ENCODE results near the gene ISYNA1.

The ISYNA1 gene

DNA sequence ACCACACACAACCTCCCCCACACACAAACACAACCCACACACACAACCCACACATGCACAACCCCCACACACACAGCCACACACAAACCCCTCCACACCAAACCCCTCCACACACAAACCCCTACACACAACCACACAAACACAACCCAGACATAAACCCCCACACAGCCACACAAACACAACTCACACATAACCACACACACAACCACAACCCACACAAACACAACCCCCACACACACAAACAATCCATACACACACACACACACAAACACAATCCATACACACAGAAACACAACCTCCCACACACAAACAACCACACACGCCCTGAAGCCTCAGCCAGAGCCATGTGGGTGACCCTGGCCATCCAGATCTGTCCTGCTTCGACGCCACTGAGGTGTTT, 30.0 kb upstream of the ISYNA1 start:
- no peak for DNase-seq (ENCODE audit: low spot score)

DNA sequence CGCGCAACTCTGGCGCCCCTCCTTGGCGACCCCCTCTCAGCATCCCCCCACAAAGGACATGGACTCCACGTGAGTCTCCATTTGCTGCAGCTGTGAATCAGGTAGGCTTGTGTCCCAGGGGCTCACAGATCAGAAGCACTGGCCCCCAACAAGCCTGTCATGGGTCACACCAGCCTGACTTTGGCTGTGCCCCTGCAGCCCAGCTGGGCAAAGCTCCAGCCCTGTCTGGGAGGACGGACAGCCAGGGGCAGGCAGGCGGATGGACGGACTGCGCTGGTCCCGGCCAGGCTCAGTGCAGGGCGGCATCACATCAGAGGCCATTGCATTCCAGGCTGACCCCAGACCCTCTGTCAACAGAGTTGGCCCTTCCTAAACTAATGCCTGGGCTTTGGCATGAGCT, 28.4 kb upstream of the ISYNA1 start:
- DNase-seq (ENCODE audit: low spot score), result no peak

GRCh38 chr19:18465964-18466339, 28.0 kb upstream of the ISYNA1 start:
- DNase-seq (ENCODE audit: low spot score), result no peak

GRCh38 chr19:18465214-18465963, 27.5 kb upstream of the ISYNA1 start:
- no peak for DNase-seq (ENCODE audit: low spot score)

- no peak for DNase-seq (ENCODE audit: low spot score)
Measured at GRCh38 chr19:18464646-18465045, 26.7 kb upstream of the ISYNA1 start.

GRCh38 chr19:18461471-18461870, 23.5 kb upstream of the ISYNA1 start:
- DNase-seq (ENCODE audit: low spot score), result no peak

- no peak for DNase-seq (ENCODE audit: low spot score)
Measured at GRCh38 chr19:18460900-18461299, 23.0 kb upstream of the ISYNA1 start.

DNA sequence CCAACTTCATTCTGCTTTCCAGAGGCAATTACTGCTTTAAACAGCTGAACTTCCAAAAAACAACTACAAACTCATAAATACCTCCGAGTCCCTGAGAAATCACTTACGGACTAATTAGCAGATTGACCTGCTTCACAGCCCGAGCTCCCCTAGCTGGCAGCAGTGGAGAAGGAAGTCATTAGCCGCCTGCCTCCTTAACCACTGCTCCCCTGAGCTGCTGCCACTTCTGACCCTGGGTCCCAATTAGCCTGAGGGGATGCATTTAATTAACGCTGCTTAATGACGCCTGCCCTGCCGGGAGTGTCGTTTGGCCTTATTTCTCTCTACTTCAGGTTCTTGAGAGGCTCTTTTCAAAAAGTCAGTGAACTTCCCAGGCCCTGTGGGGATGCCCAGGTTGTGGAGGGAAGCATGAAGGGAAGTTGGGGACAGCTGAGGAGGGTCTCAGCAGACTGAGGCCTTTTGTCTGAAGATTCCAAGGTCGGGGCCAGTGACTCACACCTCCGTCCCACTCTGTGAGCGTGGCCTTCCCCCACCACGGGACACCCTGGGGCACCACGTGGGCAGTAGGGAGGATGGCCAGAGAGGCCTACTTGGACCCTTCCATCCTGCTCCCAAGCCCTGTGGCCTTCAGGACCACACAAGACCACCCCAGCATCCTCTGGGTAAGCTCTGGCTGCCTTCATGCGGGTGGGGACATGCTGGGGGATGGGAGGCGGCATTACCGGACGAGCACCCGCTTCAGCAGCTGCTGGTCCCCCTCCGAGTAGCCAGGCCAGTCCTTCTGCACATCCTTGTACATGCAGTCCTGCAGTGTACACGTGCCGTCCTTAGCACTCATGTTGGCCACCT, 19.8 kb upstream of the ISYNA1 start:
- DNase-seq (ENCODE audit: low spot score), result no peak

GRCh38 chr19:18456974-18457373, 19.0 kb upstream of the ISYNA1 start:
- DNase-seq (ENCODE audit: low spot score), result no peak

GRCh38 chr19:18456279-18456678, 18.3 kb upstream of the ISYNA1 start:
- DNase-seq (ENCODE audit: low spot score), result no peak

DNA sequence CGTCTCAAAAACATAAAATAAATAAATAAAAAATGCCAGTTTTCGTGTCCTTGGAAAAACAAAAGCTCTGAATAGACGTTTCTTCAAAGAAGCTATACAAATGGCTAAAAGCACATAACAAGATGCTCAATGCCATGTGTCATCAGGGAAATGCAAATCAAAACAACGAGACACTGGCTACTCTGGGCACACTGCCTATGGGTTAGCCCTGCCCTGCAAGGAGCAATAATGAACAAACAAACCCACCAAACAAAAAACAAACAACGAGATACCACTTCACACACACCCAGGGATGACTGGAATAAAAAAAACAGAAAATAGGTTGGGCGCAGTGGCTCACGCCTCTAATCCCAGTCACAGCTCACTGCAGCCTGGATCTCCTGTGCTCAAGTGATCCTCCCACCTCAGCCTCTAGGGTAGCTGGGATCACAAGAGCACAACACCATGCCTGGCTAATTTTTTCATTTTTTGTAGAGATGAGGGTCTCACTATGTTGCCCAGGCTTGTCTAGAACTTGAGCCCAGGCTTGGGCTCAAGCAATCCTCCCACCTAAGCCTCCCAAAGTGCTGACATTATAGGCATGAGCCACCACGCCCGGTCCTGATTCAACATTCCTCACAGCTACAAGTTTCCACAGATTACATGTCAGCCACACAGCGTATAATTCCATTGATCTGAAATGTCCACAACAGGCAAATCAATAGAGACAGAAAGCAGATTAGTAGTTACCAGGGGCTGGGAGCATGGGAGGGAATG, 15.5 kb upstream of the ISYNA1 start:
- no peak for DNase-seq (ENCODE audit: low spot score)

- DNase-seq (ENCODE audit: low spot score), result no peak
Measured at GRCh38 chr19:18452386-18452785, 14.5 kb upstream of the ISYNA1 start.

GRCh38 chr19:18450931-18451836, 13.3 kb upstream of the ISYNA1 start:
- DNase-seq (ENCODE audit: low spot score), result peak; percentile 60

- DNase-seq (ENCODE audit: low spot score), result no peak
Measured at GRCh38 chr19:18450021-18450930, 12.3 kb upstream of the ISYNA1 start.

DNA sequence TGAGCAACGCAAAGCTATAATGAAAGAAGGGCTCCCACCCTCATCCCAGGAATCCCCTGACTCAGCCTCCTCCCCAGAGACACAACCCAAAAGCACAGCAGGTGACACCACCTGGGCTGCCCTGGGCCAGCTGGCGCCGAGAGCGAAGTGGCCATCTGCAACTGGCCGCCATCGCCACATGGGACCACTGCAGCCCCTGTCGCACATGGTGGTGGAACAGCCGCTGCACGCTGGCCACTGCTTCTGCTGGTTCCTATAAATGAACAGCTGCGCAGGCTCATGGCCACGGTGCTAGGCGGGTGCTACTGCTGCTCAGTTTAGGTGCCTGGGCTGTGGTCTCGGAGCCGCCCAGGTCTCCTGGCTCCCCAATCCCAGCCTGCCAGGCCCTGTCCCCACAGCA, 11.6 kb upstream of the ISYNA1 start:
- no peak for DNase-seq (ENCODE audit: low spot score)

DNA sequence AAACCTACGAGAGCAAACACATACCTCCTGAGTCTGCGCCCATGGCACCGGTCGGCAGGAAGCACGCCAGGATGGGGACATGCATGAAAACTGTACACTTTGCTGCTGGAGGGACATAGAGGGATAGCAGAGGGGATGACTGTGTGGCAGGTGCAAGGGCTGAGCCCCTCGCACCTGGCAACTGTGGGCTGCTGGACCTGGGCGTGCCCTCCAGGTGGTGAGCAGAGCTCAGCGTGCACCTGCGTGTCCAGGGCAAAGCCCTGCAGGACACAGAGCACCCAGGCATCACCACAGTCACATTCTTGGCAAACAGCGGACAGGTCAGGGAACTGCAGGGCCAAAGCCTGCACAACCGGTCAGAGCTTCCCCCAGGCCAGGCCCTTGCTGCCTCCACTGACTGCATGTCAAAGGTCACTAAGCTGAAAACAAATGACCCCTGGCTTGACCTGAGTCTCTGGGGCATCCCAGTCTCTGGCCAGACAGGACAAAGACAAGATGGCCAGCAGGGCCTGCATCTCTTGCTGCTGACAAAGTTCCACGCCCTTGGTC, 9.0 kb upstream of the ISYNA1 start:
- no peak for DNase-seq (ENCODE audit: low spot score)

DNA sequence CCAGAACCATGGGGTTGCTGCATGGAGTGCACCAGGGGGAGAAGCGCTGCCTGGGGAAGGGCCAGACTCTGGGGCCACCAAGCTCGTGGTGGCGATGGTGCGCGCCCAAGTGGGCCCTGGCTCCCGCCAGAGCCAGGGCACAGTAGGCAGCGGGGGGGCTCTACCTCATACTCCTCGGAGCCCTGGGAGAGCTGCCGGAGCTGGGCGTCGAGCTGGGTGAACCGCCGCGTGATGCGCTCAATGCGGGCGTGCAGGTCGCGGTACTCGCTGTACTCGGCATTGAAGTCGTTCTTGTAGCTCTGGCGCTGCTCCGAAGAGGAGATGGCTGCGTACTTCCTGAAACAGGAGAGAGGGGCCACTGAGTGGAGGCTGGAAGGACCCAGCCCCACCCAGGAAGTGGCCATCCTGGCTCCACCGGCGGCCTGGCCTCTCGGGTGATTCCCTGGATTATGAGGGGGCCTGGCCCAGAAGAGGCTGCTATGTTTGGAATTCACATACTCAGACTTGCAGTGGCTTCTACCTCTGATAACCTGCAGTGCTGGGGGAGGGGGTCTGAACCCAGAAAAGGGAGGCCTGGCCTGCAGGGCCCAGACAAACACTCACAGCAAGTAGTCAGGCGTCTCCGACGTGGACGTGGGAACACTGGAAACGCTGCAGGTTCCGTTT, 8.3 kb upstream of the ISYNA1 start:
- DNase-seq (ENCODE audit: low spot score), result no peak

- DNase-seq (ENCODE audit: low spot score), result no peak
Measured at GRCh38 chr19:18445262-18445948, 7.5 kb upstream of the ISYNA1 start.

- DNase-seq (ENCODE audit: low spot score), result no peak
Measured at GRCh38 chr19:18444513-18444912, 6.6 kb upstream of the ISYNA1 start.

Measured in RKO (cell line).